ENCODE measurements around the gene ARHGEF7. TPM values are rescaled to one million over a fixed set of nuclear protein-coding genes. Genes with fewer than 3 reads are reported as not detected.

Gene ARHGEF7
- total RNA-seq, 1 donor from 2014 or later, result 57.5 TPM

GRCh38 chr13:111225810-111226546, 110.9 kb downstream of the ARHGEF7 start:
- no peak for DNase-seq (ENCODE audit: extremely low spot score in 2 of 2)
- Histone ChIP-seq H3K9me3 (no peaks in the 10 kb centered on the region), H3K27ac (no peak overlapping the region), H3K4me1 (peaks cover 8% of the 10 kb centered on the region), H3K27me3 (no peaks in the 10 kb centered on the region), H3K36me3 (no peaks in the 10 kb centered on the region), H3K4me3 (no peak overlapping the region)
- no peak for TF ChIP-seq POLR2A (IDR thresholded peaks at IDR 0.05)
- intact Hi-C loops (cut with DNase I), result loop anchor here (10.0 kb wide), 1 partner anchor 311 kb away; the partner anchor contains the start of gene ANKRD10

- Histone ChIP-seq H3K36me3 (no peaks in the 10 kb centered on the region), H3K4me1 (peaks cover 9% of the 10 kb centered on the region), H3K27me3 (no peaks in the 10 kb centered on the region), H3K9me3 (no peaks in the 10 kb centered on the region), H3K27ac (no peak overlapping the region), H3K4me3 (no peak overlapping the region)
- TF ChIP-seq CTCF (IDR thresholded peaks at IDR 0.05), result no peak
- no peak for TF ChIP-seq POLR2A (IDR thresholded peaks at IDR 0.05)
- TF ChIP-seq POLR2AphosphoS5 (IDR thresholded peaks at IDR 0.05; ENCODE audit: insufficient read depth in 1 of 2, low read depth in 1 of 2), result no peak
- DNase-seq (ENCODE audit: extremely low spot score in 2 of 2), result no peak
- intact Hi-C loops (cut with DNase I), result loop anchor here (10.0 kb wide), 1 partner anchor 313 kb away; the partner anchor contains the start of gene ANKRD10
These were observed 112.3 kb downstream of the ARHGEF7 start for GRCh38 chr13:111227405-111227804.

- intact Hi-C loops (cut with DNase I), result loop anchor here (10.0 kb wide), 1 partner anchor 314 kb away; the partner anchor contains the start of gene ANKRD10
- TF ChIP-seq CTCF (IDR thresholded peaks at IDR 0.05), result no peak
- no peak for TF ChIP-seq POLR2A (IDR thresholded peaks at IDR 0.05)
- no peak for TF ChIP-seq POLR2AphosphoS5 (IDR thresholded peaks at IDR 0.05; ENCODE audit: insufficient read depth in 1 of 2, low read depth in 1 of 2)
- H3K9me3 ChIP-seq, result no peaks in the 10 kb centered on the region
These were observed 113.4 kb downstream of the ARHGEF7 start for GRCh38 chr13:111228262-111229144.

GRCh38 chr13:111230385-111230930, 115.3 kb downstream of the ARHGEF7 start:
- intact Hi-C loops (cut with DNase I), result no loop called here
- no peaks in the 10 kb centered on the region for H3K27me3 ChIP-seq

More at GRCh38 chr13:111228262-111229144, 113.4 kb downstream of the ARHGEF7 start:
- Histone ChIP-seq H3K36me3 (no peaks in the 10 kb centered on the region), H3K4me3 (no peak overlapping the region), H3K4me1 (peaks cover 18% of the 10 kb centered on the region), H3K27ac (no peak overlapping the region), H3K27me3 (no peaks in the 10 kb centered on the region)
- DNase-seq (ENCODE audit: extremely low spot score in 2 of 2), result no peak

More at GRCh38 chr13:111230385-111230930, 115.3 kb downstream of the ARHGEF7 start:
- Histone ChIP-seq H3K4me1 (peaks cover 18% of the 10 kb centered on the region), H3K36me3 (peaks cover 0 to 8% of the 10 kb centered on the region in 2 donors), H3K4me3 (no peak overlapping the region), H3K9me3 (no peaks in the 10 kb centered on the region), H3K27ac (no peak overlapping the region)
- TF ChIP-seq CTCF (IDR thresholded peaks at IDR 0.05), result no peak
- TF ChIP-seq POLR2AphosphoS5 (IDR thresholded peaks at IDR 0.05; ENCODE audit: insufficient read depth in 1 of 2, low read depth in 1 of 2), result no peak
- no peak for TF ChIP-seq POLR2A (IDR thresholded peaks at IDR 0.05)
- no peak for DNase-seq (ENCODE audit: extremely low spot score in 2 of 2)

Measured in vagina (tissue), 2 donors.